OCI-LY1 (cell line): ENCODE results near the gene ZFP3.
"Not testable (repeated sequence)": the region's sequence is repeated elsewhere in the genome, so short reads cannot be mapped to it uniquely, and the experiment has no call there.

Experiments used
- H2AFZ ChIP-seq: fragments of 200-600 bp; sonication (generic), shearing (Covaris generic); 2 replicates; pipeline ENCODE4 v1.6.0; 2014; ENCODE audit warnings: antibody characterized with exemption, mild to moderate bottlenecking, low read length
- H3F3A ChIP-seq: fragments of 200-600 bp; sonication (generic), shearing (Covaris generic); 2 replicates; pipeline ENCODE4 v1.6.0; 2014; ENCODE audit warnings: mild to moderate bottlenecking, antibody characterized with exemption, low read length, moderate library complexity; ENCODE audit not compliant: insufficient read depth
- H3K27ac ChIP-seq: fragments of 200-600 bp; sonication (generic); 2 replicates; pipeline ENCODE4 v1.5.1; 2014; ENCODE audit warnings: low read length, mixed run types, mild to moderate bottlenecking, low read depth; ENCODE audit not compliant: poor library complexity, severe bottlenecking
- H3K27me3 ChIP-seq: fragments of 200-600 bp; sonication (generic); 2 replicates; pipeline ENCODE4 v1.6.0; 2014; ENCODE audit warnings: antibody characterized with exemption, mild to moderate bottlenecking, low read length, moderate library complexity; ENCODE audit not compliant: insufficient read depth
- H3K36me3 ChIP-seq: fragments of 200-600 bp; sonication (generic); 2 replicates; pipeline ENCODE4 v1.6.1; 2014; ENCODE audit warnings: mild to moderate bottlenecking, antibody characterized with exemption, low read length, moderate library complexity, mixed read lengths; ENCODE audit not compliant: insufficient read depth
- H3K4me1 ChIP-seq: fragments of 200-600 bp; sonication (generic); 2 replicates; pipeline ENCODE4 v1.5.1; 2014; ENCODE audit warnings: mild to moderate bottlenecking, low read length, moderate library complexity; ENCODE audit not compliant: insufficient read depth, severe bottlenecking
- H3K4me2 ChIP-seq: fragments of 200-600 bp; sonication (generic), shearing (Covaris generic); 2 replicates; pipeline ENCODE4 v1.6.1; 2014; ENCODE audit warnings: low read length
- H3K4me3 ChIP-seq: fragments of 200-600 bp; sonication (generic); 2 replicates; pipeline ENCODE4 v1.5.1; 2014; ENCODE audit warnings: low read length, low read depth, mild to moderate bottlenecking, mixed read lengths; ENCODE audit not compliant: poor library complexity, severe bottlenecking
- H3K79me2 ChIP-seq: fragments of 200-600 bp; shearing (Covaris generic); 2 replicates; pipeline ENCODE4 v1.6.1; 2016; ENCODE audit warnings: mixed run types, low read length, mixed read lengths; ENCODE audit not compliant: insufficient read depth
- H3K9ac ChIP-seq: fragments of 200-600 bp; sonication (generic), shearing (Covaris generic); 2 replicates; pipeline ENCODE4 v1.6.1; 2014; ENCODE audit warnings: mild to moderate bottlenecking, low read length, mixed read lengths
- H3K9me2 ChIP-seq: fragments of 200-600 bp; sonication (generic), shearing (Covaris generic); 2 replicates; pipeline ENCODE4 v1.6.1; 2014; ENCODE audit warnings: low read depth, mild to moderate bottlenecking, low read length, mixed read lengths
- H3K9me3 ChIP-seq: fragments of 200-600 bp; shearing (Covaris generic); 2 replicates; pipeline ENCODE4 v1.6.1; 2014; ENCODE audit warnings: low read length, mixed read lengths
- H4K20me1 ChIP-seq: fragments of 200-600 bp; sonication (generic), shearing (Covaris generic); 2 replicates; pipeline ENCODE4 v1.6.0; 2016; ENCODE audit warnings: mild to moderate bottlenecking, low read length; ENCODE audit not compliant: insufficient read depth
- CTCF ChIP-seq: fragments of 200-600 bp; sonication (generic), shearing (Covaris generic); IDR thresholded peaks from 2 replicates; pipeline ENCODE4 v1.5.1; 2017; ENCODE audit warnings: mild to moderate bottlenecking, antibody characterized with exemption, low read length, moderate library complexity, mixed read lengths
- EZH2 ChIP-seq: fragments of 200-600 bp; sonication (generic), shearing (Covaris generic); IDR thresholded peaks from 2 replicates; pipeline ENCODE4 v1.8.0; 2017; ENCODE audit warnings: borderline replicate concordance, mixed run types, mild to moderate bottlenecking, antibody characterized with exemption, low read length, moderate library complexity, mixed read lengths

The ZFP3 gene

GRCh38 chr17:5135131-5135712 lies 57.0 kb downstream of the ZFP3 start:
- H3K79me2 ChIP-seq, H3K27me3 ChIP-seq, H3K4me3 ChIP-seq, H3K36me3 ChIP-seq, H3K9me2 ChIP-seq, H3K4me1 ChIP-seq, H3K9me3 ChIP-seq, H3K9ac ChIP-seq, H3K27ac ChIP-seq, H4K20me1 ChIP-seq, H3K4me2 ChIP-seq, H3F3A ChIP-seq, H2AFZ ChIP-seq: not testable (repeated sequence)

GRCh38 chr17:5135726-5136579 lies 57.7 kb downstream of the ZFP3 start:
- Histone ChIP-seq H3K79me2 (no peaks in the 10 kb centered on the region), H3K4me3 (no peak overlapping the region), H3K36me3 (no peaks in the 10 kb centered on the region), H3K27me3 (0 out of 2 replicates have a peak, but pooled peaks cover 3% of the 10 kb centered on the region), H2AFZ (no peak overlapping the region), H3K4me1 (no peaks in the 10 kb centered on the region), H3K9me2 (no peaks in the 10 kb centered on the region), H3K27ac (no peak overlapping the region), H3K4me2 (no peak overlapping the region), H3K9ac (no peak overlapping the region), H3F3A (no peaks in the 10 kb centered on the region), H4K20me1 (no peaks in the 10 kb centered on the region), H3K9me3 (no peaks in the 10 kb centered on the region)
- TF ChIP-seq EZH2 (no peak), CTCF (no peak)

GRCh38 chr17:5136580-5137412 lies 58.5 kb downstream of the ZFP3 start:
- not testable (repeated sequence) for H3K4me3 ChIP-seq, H4K20me1 ChIP-seq, H3K9me3 ChIP-seq, H3K4me2 ChIP-seq, H3K27ac ChIP-seq, H3K79me2 ChIP-seq, H3K9ac ChIP-seq, H3F3A ChIP-seq, H3K27me3 ChIP-seq, H3K36me3 ChIP-seq, H2AFZ ChIP-seq, H3K9me2 ChIP-seq, H3K4me1 ChIP-seq

- H3K4me1 ChIP-seq, H3F3A ChIP-seq, H3K9me3 ChIP-seq, H3K27ac ChIP-seq, H3K27me3 ChIP-seq, H3K79me2 ChIP-seq, H4K20me1 ChIP-seq, H3K4me2 ChIP-seq, H3K9ac ChIP-seq, H3K36me3 ChIP-seq, H2AFZ ChIP-seq, H3K4me3 ChIP-seq, H3K9me2 ChIP-seq: not testable (repeated sequence)
Observed at GRCh38 chr17:5137511-5138197, 59.4 kb downstream of the ZFP3 start.

- not testable (repeated sequence) for H3F3A ChIP-seq, H3K9ac ChIP-seq, H3K79me2 ChIP-seq, H3K9me3 ChIP-seq, H2AFZ ChIP-seq, H4K20me1 ChIP-seq, H3K4me2 ChIP-seq, H3K36me3 ChIP-seq, H3K27me3 ChIP-seq, H3K27ac ChIP-seq, H3K9me2 ChIP-seq, H3K4me3 ChIP-seq, H3K4me1 ChIP-seq
Observed at GRCh38 chr17:5138198-5138544, 59.9 kb downstream of the ZFP3 start.
